ENCODE results near the gene CPLX1. TPM values are rescaled to one million over a fixed set of nuclear protein-coding genes. Genes with fewer than 3 reads are reported as not detected.

CPLX1 gene
- total RNA-seq, 4 donors from 2014 or later = 0.34 to 3.8 (median 0.74) TPM

GRCh38 chr4:787561-787981, 38.4 kb downstream of the CPLX1 start:
- TF ChIP-seq CTCF (IDR thresholded peaks at IDR 0.05; ENCODE audit: low read depth) = no peak

GRCh38 chr4:786861-787300, 39.0 kb downstream of the CPLX1 start:
- no peak for TF ChIP-seq CTCF (IDR thresholded peaks at IDR 0.05; ENCODE audit: low read depth)

- TF ChIP-seq CTCF (IDR thresholded peaks at IDR 0.05; ENCODE audit: low read depth) = no peak
Observed at GRCh38 chr4:786074-786741, 39.7 kb downstream of the CPLX1 start.

GRCh38 chr4:785332-786073, 40.4 kb downstream of the CPLX1 start:
- no peak for TF ChIP-seq CTCF (IDR thresholded peaks at IDR 0.05; ENCODE audit: low read depth)

GRCh38 chr4:784401-785331, 41.3 kb downstream of the CPLX1 start:
- no peak for TF ChIP-seq CTCF (IDR thresholded peaks at IDR 0.05; ENCODE audit: low read depth)

- TF ChIP-seq CTCF (IDR thresholded peaks at IDR 0.05; ENCODE audit: low read depth) = no peak
Observed at GRCh38 chr4:781493-782216, 44.3 kb downstream of the CPLX1 start.

Data from subcutaneous adipose tissue (tissue), 4 donors.